22Rv1 (cell line): ENCODE data around the gene PRDM9.

Experiments used
- ZFX ChIP-seq: fragments of 450-650 bp; IDR thresholded peaks from 2 replicates; pipeline ENCODE4 v1.6.1; 2017; ENCODE audit warnings: antibody characterized with exemption, borderline replicate concordance
- TF ChIP-seq, protein P1 (sequence below): fragments of 450-650 bp; IDR thresholded peaks from 2 replicates; pipeline ENCODE4 v1.5.1; 2017; ENCODE audit warnings: mild to moderate bottlenecking

DNA sequence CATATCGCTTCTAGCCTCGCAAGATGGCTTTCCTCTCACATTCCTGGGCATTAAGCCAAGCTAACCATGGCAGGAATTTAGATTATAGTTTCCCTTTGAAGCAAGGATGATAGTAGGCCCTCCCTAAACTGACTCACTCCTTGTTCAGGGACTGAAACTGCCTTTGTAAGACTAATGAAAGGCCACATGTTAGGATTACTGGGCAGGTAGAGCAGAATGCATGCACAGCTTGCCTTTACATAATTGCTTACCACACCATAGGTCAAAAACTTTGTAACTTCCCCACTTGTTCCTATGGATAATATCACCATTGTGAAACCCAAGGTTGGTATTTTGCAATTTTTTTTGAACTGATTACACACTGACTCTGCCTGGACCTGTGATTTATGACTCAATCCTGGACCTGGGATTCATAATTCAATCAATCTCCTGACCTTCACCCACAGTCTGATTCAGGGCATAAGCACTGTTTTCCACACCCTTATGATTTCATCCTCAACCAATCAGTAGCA is 41.0 kb upstream of the PRDM9 start:
- TF ChIP-seq, protein P1, sequence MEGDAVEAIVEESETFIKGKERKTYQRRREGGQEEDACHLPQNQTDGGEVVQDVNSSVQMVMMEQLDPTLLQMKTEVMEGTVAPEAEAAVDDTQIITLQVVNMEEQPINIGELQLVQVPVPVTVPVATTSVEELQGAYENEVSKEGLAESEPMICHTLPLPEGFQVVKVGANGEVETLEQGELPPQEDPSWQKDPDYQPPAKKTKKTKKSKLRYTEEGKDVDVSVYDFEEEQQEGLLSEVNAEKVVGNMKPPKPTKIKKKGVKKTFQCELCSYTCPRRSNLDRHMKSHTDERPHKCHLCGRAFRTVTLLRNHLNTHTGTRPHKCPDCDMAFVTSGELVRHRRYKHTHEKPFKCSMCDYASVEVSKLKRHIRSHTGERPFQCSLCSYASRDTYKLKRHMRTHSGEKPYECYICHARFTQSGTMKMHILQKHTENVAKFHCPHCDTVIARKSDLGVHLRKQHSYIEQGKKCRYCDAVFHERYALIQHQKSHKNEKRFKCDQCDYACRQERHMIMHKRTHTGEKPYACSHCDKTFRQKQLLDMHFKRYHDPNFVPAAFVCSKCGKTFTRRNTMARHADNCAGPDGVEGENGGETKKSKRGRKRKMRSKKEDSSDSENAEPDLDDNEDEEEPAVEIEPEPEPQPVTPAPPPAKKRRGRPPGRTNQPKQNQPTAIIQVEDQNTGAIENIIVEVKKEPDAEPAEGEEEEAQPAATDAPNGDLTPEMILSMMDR, result no peak
- no peak for TF ChIP-seq ZFX
